Trophoblast cell (in vitro differentiated cells and primary cell): ENCODE results near the gene MPV17L.
A peak's percentile ranks its signal among the peaks of the same experiment; 100 is the strongest.

ENCODE experiments used
- DNase-seq, 2 donors: peaks; one replicate each; pipeline ENCODE4 v3.0.0-alpha.2; 2016
- H2AFZ ChIP-seq: 2 replicates; pipeline ENCODE4 v1.6.1; 2013; ENCODE audit warnings: low read length, moderate library complexity, mild to moderate bottlenecking; ENCODE audit not compliant: insufficient read depth, poor library complexity
- H2AK5ac ChIP-seq: 2 replicates; pipeline ENCODE4 v1.6.1; 2013; ENCODE audit warnings: mild to moderate bottlenecking, low read length
- H2BK120ac ChIP-seq: 2 replicates; pipeline ENCODE4 v1.6.1; 2013; ENCODE audit warnings: low read length, mild to moderate bottlenecking, moderate library complexity; ENCODE audit not compliant: insufficient read depth, poor library complexity
- H2BK12ac ChIP-seq: 2 replicates; pipeline ENCODE4 v1.6.1; 2013; ENCODE audit warnings: mild to moderate bottlenecking, low read length, moderate library complexity
- H2BK5ac ChIP-seq: 2 replicates; pipeline ENCODE4 v1.6.1; 2013; ENCODE audit warnings: low read length, low read depth, moderate library complexity, mild to moderate bottlenecking; ENCODE audit not compliant: poor library complexity
- H3K14ac ChIP-seq: 2 replicates; pipeline ENCODE4 v1.6.1; 2013; ENCODE audit warnings: mild to moderate bottlenecking, low read length
- H3K18ac ChIP-seq: 2 replicates; pipeline ENCODE4 v1.6.1; 2013; ENCODE audit warnings: mild to moderate bottlenecking, low read length
- H3K23ac ChIP-seq: 2 replicates; pipeline ENCODE4 v1.6.1; 2013; ENCODE audit warnings: low read length
- H3K27ac ChIP-seq: 2 replicates; pipeline ENCODE4 v1.5.1; 2013; ENCODE audit warnings: low read depth, mild to moderate bottlenecking, inconsistent platforms, low read length, moderate library complexity
- H3K27me3 ChIP-seq: 2 replicates; pipeline ENCODE4 v1.6.1; 2013; ENCODE audit warnings: inconsistent platforms, mild to moderate bottlenecking, low read length, moderate library complexity; ENCODE audit not compliant: insufficient read depth
- H3K36me3 ChIP-seq, 2 experiments: 1 replicate in 1 of 2; 2 replicates in 1 of 2; pipeline ENCODE4 v1.6.1; 2013; ENCODE audit warnings: low read length in 2 of 2, mild to moderate bottlenecking in 2 of 2, moderate library complexity in 1 of 2; ENCODE audit not compliant: insufficient read depth in 2 of 2, control insufficient read depth in 1 of 2
- H3K4ac ChIP-seq: 2 replicates; pipeline ENCODE4 v1.6.1; 2013; ENCODE audit warnings: low read depth, mild to moderate bottlenecking, low read length, moderate library complexity
- H3K4me1 ChIP-seq, 2 experiments: 1 replicate in 1 of 2; 2 replicates in 1 of 2; pipeline ENCODE4 v1.6.1; 2013; ENCODE audit warnings: low read length in 2 of 2, mild to moderate bottlenecking in 2 of 2, moderate library complexity in 1 of 2; ENCODE audit not compliant: insufficient read depth in 2 of 2, control insufficient read depth in 1 of 2
- H3K4me2 ChIP-seq: 2 replicates; pipeline ENCODE4 v1.6.1; 2013; ENCODE audit warnings: inconsistent platforms, mild to moderate bottlenecking, low read length, moderate library complexity
- H3K4me3 ChIP-seq: 2 replicates; pipeline ENCODE4 v1.5.1; 2013; ENCODE audit warnings: mild to moderate bottlenecking, low read depth, low read length, inconsistent platforms
- H3K79me1 ChIP-seq: one replicate; pipeline ENCODE4 v1.6.1; 2013; ENCODE audit warnings: low read length
- H3K79me2 ChIP-seq: 2 replicates; pipeline ENCODE4 v1.6.1; 2013; ENCODE audit warnings: low read length, mild to moderate bottlenecking; ENCODE audit not compliant: control insufficient read depth, insufficient read depth, poor library complexity
- H3K9ac ChIP-seq: 2 replicates; pipeline ENCODE4 v1.6.1; 2013; ENCODE audit warnings: mild to moderate bottlenecking, low read length
- H3K9me3 ChIP-seq: 2 replicates; pipeline ENCODE4 v1.6.1; 2013; ENCODE audit warnings: low read depth, mild to moderate bottlenecking, control low read depth, inconsistent platforms, low read length; ENCODE audit not compliant: insufficient read depth
- H4K12ac ChIP-seq: 2 replicates; pipeline ENCODE4 v1.6.1; 2013; ENCODE audit warnings: low read depth, mild to moderate bottlenecking, low read length, moderate library complexity
- H4K8ac ChIP-seq: 2 replicates; pipeline ENCODE4 v1.6.1; 2013; ENCODE audit warnings: low read depth, mild to moderate bottlenecking, low read length, moderate library complexity
- H4K91ac ChIP-seq: one replicate; pipeline ENCODE4 v1.6.1; 2013; ENCODE audit warnings: low read depth, mild to moderate bottlenecking, low read length, moderate library complexity
- WGBS: extraction: QIAGEN DNeasy Blood & Tissue Kit; methylation state at CpG from one replicate; pipeline ENCODE4 v1.1.7; 2013; ENCODE audit warnings: missing lambda C conversion rate; ENCODE audit not compliant: insufficient read length, insufficient coverage; ENCODE audit errors: extremely low coverage; 5-methylcytosine and 5-hydroxymethylcytosine counted together

Gene MPV17L

DNA sequence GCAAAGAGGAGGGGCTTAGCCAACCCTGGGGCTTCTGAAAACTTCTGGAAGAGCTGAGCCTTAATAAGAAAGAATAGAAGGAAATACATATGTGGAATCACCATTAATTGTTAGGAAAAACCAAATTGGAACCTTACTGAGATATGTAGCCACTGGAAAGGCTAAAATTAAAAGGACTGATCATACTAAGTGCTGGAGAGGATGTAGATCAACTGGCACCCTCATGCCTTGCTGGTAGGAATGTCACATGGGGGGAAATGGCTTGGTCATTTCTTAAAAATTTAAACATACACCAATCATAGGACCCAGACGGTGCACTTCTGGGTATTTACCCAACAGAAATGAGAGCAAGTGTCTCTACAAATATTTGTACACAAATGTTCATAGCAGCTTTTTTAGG is 49.9 kb downstream of the MPV17L start:
- H3K4me1 ChIP-seq = no peaks in the 10 kb centered on the region
- DNase-seq = peak in 1 of 2 donors; percentile 22
- no peaks in the 10 kb centered on the region for H3K79me1 ChIP-seq
- no peaks in the 10 kb centered on the region for H3K9me3 ChIP-seq
- H2BK5ac ChIP-seq = no peak overlapping the region
- no peak overlapping the region for H3K4me2 ChIP-seq
- H3K79me2 ChIP-seq = no peaks in the 10 kb centered on the region
- H4K91ac ChIP-seq = no peak overlapping the region
- H3K14ac ChIP-seq = no peak overlapping the region
- H3K9ac ChIP-seq = no peak overlapping the region
- no peak overlapping the region for H2BK12ac ChIP-seq
- no peak overlapping the region for H4K12ac ChIP-seq
- H3K27me3 ChIP-seq = no peaks in the 10 kb centered on the region
- no peak overlapping the region for H3K27ac ChIP-seq
- no peak overlapping the region for H3K4me3 ChIP-seq
- H3K23ac ChIP-seq = no peak overlapping the region
- H2BK120ac ChIP-seq = no peak overlapping the region
- no peak overlapping the region for H2AK5ac ChIP-seq
- no peaks in the 10 kb centered on the region for H3K36me3 ChIP-seq
- no peak overlapping the region for H3K4ac ChIP-seq
- no peak overlapping the region for H2AFZ ChIP-seq
- H4K8ac ChIP-seq = no peak overlapping the region
- no peak overlapping the region for H3K18ac ChIP-seq
- WGBS = no CpG with 5 or more reads among the region's 1 CpG

DNA sequence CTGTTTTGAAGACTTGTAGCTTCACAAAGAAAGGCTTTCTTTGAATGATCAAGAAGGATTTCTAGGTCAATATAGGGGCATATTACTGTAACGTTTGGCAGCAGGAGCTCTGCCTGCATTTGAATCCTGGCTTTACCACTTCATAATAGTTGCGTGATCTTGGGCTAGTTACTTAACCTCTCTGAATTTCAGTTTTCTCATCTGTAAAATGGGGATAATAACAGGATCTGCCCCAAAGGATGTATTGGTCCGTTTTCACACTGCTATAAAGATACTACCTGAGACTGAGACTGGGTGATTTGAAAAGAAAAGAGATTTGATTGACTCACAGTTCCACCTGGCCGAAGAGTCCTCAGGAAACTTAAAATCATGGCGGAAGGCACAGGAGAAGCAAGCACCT is 51.3 kb downstream of the MPV17L start:
- Histone ChIP-seq H3K4ac (no peak overlapping the region), H2AK5ac (no peak overlapping the region), H3K27me3 (no peaks in the 10 kb centered on the region), H3K36me3 (no peaks in the 10 kb centered on the region), H2AFZ (no peak overlapping the region), H3K9me3 (no peaks in the 10 kb centered on the region), H3K27ac (no peak overlapping the region), H3K4me2 (no peak overlapping the region), H2BK12ac (no peak overlapping the region), H3K79me2 (no peaks in the 10 kb centered on the region), H3K4me3 (no peak overlapping the region), H2BK5ac (no peak overlapping the region), H4K12ac (no peak overlapping the region), H3K14ac (no peak overlapping the region), H2BK120ac (no peak overlapping the region), H4K91ac (no peak overlapping the region), H3K4me1 (no peaks in the 10 kb centered on the region), H4K8ac (no peak overlapping the region), H3K18ac (no peak overlapping the region), H3K9ac (no peak overlapping the region), H3K23ac (no peak overlapping the region), H3K79me1 (no peaks in the 10 kb centered on the region)
- DNase-seq = no peak
- no CpG with 5 or more reads among the region's 5 CpGs for WGBS

DNA sequence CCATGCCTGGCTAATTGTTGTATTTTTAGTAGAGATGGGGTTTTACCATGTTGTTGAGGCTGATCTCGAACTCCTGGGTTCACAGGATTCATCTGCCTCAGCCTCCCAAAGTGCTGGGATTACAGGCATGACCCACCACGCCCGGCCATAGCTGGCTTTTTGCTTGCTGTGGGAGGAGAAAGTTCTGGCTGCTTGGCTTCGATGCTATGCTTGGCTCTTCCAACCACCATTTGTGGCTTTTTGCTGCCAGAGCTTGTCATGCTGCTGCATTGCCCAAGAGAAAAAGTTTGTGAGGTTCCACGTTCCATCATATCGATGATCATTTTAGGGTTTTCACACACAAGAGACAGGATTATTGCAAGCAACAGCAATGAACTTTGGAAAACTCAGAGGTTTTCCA is 55.1 kb downstream of the MPV17L start:
- H2BK120ac ChIP-seq = no peak overlapping the region
- no peaks in the 10 kb centered on the region for H3K79me2 ChIP-seq
- H4K91ac ChIP-seq = no peak overlapping the region
- no peak overlapping the region for H3K4ac ChIP-seq
- H2BK5ac ChIP-seq = no peak overlapping the region
- H3K79me1 ChIP-seq = no peaks in the 10 kb centered on the region
- no peak overlapping the region for H4K12ac ChIP-seq
- no peak for DNase-seq
- H3K14ac ChIP-seq = no peak overlapping the region
- H2AFZ ChIP-seq = no peak overlapping the region
- no peaks in the 10 kb centered on the region for H3K4me1 ChIP-seq
- no peak overlapping the region for H2AK5ac ChIP-seq
- no peak overlapping the region for H3K4me2 ChIP-seq
- no peak overlapping the region for H3K18ac ChIP-seq
- H3K9me3 ChIP-seq = no peaks in the 10 kb centered on the region
- no peak overlapping the region for H2BK12ac ChIP-seq
- H3K27me3 ChIP-seq = no peaks in the 10 kb centered on the region
- no peak overlapping the region for H3K27ac ChIP-seq
- H3K23ac ChIP-seq = no peak overlapping the region
- no peak overlapping the region for H3K4me3 ChIP-seq
- H4K8ac ChIP-seq = no peak overlapping the region
- H3K9ac ChIP-seq = no peak overlapping the region
- WGBS = no CpG with 5 or more reads among the region's 6 CpGs
- no peaks in the 10 kb centered on the region for H3K36me3 ChIP-seq

DNA sequence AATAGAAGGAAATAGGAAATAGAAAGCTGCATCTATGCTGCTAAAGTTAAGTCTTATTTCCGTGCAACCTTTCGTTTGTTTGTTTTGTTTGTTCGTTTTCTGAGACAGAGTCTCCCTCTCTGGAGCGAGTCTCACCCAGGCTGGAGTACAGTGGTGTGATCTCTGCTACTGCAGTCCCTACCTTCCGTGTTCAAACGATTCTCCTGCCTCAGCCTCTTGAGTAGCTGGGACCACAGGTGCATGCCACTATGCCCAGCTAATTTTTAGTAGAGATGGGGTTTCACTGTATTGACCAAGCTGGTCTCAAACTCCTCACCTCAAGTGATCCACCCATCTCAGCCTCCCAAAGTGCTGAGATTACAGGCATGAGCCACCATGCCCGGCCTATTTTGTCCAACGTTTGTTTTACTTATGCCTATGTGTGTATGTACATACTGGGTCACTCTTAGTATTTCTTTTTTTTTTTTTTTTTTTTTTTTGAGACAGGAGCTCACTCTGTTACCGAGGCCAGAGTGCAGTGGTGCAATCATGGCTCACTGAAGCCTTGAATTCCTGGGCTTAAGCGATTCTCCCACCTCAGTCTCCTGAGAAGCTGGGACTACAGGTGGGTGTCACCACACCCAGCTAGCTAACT is 55.7 kb downstream of the MPV17L start:
- no peak overlapping the region for H2BK120ac ChIP-seq
- no peaks in the 10 kb centered on the region for H3K79me2 ChIP-seq
- H2BK12ac ChIP-seq = no peak overlapping the region
- H3K4me1 ChIP-seq = no peaks in the 10 kb centered on the region
- no peak overlapping the region for H3K18ac ChIP-seq
- H3K4me2 ChIP-seq = no peak overlapping the region
- H3K27ac ChIP-seq = no peak overlapping the region
- WGBS = no CpG with 5 or more reads among the region's 10 CpGs
- no peak overlapping the region for H3K9ac ChIP-seq
- no peak overlapping the region for H4K91ac ChIP-seq
- H3K36me3 ChIP-seq = no peaks in the 10 kb centered on the region
- no peak overlapping the region for H4K8ac ChIP-seq
- H3K27me3 ChIP-seq = no peaks in the 10 kb centered on the region
- H4K12ac ChIP-seq = no peak overlapping the region
- no peak for DNase-seq
- no peak overlapping the region for H3K23ac ChIP-seq
- no peak overlapping the region for H2AFZ ChIP-seq
- no peak overlapping the region for H3K14ac ChIP-seq
- H3K79me1 ChIP-seq = no peaks in the 10 kb centered on the region
- H3K9me3 ChIP-seq = no peaks in the 10 kb centered on the region
- H2BK5ac ChIP-seq = no peak overlapping the region
- H2AK5ac ChIP-seq = no peak overlapping the region
- no peak overlapping the region for H3K4ac ChIP-seq
- H3K4me3 ChIP-seq = no peak overlapping the region
